NCI-H146 treated with DMSO at 0.1 percent for 48 hours (cell line): ENCODE data around the gene FRS3.
"Not testable (repeated sequence)": the region's sequence is repeated elsewhere in the genome, so short reads cannot be mapped to it uniquely, and the experiment has no call there.

Experiments used
- DNase-seq: peaks from one replicate; lab custom pipeline; 2025; ENCODE audit not compliant: unreplicated experiment; lab: John Stamatoyannopoulos, UW

Gene FRS3, protein sequence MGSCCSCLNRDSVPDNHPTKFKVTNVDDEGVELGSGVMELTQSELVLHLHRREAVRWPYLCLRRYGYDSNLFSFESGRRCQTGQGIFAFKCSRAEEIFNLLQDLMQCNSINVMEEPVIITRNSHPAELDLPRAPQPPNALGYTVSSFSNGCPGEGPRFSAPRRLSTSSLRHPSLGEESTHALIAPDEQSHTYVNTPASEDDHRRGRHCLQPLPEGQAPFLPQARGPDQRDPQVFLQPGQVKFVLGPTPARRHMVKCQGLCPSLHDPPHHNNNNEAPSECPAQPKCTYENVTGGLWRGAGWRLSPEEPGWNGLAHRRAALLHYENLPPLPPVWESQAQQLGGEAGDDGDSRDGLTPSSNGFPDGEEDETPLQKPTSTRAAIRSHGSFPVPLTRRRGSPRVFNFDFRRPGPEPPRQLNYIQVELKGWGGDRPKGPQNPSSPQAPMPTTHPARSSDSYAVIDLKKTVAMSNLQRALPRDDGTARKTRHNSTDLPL

DNA sequence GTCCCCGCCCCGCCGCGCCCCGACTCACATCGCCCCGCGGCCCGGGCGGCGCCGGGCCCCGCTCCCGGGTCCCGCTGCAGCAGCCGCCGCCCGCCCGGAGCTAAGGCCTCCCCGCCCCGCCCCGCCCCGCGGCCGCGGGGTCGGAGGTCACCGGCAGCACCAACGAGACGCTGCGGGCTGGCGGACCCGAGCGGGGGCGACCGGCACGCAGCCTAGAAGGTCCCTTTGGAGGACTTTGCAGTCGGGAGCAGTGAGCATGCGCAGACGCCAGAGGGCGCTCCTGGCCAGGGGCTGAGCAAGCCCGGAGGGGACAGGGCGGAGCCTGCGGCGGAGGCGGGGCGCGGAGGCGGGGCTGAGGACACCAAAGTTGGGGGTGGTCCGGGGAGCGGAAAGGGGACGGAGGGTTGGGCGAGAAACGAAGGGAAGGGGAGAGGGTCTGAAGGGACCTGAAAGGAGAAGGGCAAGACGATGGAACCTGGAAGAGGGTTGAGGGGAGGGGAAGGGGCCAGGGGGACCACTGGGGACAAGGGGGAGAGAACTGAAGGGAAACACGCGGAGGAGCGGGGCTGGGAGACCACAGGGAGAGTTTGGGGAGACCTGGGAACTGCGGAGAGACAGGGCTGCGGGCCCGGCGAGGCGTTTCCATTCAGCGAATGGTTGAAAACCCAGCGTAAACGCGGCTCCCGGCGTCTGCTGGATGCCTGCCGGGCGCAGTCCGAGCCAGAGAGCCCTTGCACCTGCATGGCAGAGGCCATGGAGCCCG, at the start of gene FRS3:
FRS3 (minus strand) TSS at position 113 of the 763 bp plus-strand sequence. CDS start 2,913 bp downstream, outside the sequence.
- peak; percentile 94 for DNase-seq

DNA sequence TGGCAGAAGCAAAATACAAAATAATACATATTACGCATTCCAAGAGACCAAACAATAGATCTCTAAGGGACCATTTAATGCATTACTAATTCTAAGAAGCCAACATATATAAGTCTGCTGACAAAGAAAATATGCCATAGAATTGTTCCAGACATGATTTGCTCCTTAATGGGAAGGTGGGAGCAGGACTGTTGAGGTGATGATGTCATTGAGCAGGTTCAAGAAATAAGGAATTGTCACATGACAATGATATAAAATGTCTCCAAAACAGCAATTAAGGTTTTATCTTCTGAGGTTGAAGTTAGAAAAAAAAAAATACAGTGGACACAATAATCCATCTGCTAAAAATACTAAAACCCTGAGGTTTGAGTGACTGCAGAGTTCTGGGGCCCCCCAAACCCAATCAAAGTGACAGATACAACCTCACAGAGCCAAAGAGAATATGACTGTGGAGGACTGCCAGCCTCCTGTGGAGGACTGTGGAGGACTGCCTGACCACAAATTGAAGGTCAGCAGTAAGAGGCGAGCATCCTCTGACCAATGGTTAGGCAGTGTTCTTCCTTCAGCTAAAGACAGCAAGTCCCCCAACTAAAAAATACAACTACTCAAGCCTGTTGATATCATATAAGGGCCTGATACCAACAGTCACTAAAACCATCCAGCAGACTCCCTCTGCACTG, 46.8 kb upstream of the FRS3 start:
- DNase-seq = no peak

DNA sequence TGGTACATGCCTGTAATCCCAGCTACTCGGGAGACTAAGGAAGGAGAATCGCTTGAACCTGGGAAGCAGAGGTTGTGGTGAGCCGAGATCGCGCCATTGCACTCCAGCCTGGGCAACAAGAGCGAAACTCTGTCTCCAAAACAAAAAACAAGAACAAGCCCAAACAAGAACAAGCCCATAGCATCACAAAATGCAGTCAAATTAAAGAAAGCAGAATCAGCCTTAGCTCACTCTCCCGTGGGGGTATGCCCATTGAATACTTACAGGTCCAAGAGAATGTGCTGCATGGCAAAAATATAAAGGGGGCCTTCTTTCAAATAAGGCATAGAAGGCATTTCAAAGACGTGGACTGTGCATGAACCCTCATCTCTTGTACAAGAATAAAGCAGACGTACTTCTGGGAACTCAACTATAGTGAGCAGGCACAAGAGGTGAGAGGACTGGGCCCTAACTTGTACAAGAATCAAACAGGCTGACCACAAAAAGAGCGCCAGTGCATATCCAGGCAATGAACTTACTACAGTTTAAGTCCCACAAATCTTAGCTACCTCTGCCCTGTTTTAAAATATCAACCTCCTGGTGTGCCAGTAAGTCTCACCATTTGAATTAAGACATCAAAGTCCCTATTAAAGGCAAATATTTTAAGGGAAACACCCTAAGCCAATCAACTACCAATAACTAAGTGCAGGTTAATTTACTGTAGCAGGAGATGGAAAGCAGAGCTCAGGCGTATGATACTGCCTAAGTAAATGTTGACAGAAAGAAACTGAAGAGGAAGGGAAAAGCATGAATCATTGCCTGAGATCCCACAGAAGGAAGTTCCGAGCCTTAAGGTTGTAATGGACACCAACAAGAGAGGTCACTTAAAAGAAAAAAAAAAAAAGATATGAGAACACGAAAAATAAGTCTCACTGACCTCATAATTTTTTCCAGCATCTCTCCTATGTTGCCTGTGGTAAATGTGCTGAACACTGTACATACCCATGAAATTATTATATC, 45.2 kb upstream of the FRS3 start:
- no peak for DNase-seq

DNA sequence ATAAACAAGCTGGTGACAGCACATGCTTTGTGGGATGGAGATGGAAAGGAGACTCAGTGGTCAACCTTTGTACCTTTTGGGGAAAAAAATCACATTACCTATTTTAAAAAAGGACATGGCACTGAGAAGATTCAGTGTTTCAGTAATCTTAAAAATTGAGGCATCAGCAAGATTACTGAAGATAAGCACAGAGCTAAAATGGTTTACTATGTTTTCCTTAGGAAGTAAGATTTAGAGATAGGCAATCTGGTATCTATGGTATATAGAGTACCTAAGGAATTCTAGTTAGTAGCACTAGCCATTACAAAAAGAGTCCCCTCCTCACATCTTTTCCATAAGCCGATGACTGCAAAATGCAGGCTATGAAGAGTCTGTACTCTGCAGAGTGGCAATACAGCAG, 43.5 kb upstream of the FRS3 start:
- DNase-seq = no peak

DNA sequence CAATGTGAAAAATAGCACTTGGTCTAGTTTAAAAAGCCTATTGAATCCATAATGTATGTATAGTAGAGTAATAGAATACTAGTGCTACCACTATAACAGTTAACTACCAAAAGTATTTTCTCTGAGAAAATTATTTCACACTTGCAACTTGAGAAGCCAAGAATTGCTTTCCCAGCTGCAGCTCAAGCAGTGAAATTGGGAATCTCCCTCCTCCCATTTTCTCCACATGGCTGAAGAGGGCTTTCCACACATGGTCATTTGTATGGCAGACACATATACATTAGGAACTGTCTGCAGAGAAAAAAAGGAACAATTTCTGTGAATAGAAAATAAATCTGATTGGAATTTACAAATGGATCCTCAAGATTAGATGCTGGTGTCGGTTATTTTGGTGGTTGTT, 42.3 kb upstream of the FRS3 start:
- DNase-seq = no peak

DNA sequence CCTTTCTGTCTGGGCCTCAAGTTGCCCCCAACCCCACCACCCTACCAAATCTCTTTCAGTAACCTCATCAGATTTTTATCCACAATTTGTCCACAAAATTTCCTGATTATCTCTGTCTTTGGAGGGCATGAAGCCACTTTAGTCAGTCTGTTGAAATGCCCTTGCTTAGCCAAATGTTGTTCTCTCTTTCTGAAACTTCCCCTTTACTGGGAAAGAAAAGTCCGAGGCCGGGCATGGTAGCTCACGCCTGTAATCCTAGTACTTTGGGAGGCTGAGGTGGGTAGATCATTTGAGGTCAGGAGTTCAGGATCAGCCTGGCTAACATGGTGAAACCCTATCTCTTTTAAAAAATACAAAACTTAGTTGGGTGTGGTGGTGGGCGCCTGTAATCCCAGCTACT, 41.6 kb upstream of the FRS3 start:
- no peak for DNase-seq

DNA sequence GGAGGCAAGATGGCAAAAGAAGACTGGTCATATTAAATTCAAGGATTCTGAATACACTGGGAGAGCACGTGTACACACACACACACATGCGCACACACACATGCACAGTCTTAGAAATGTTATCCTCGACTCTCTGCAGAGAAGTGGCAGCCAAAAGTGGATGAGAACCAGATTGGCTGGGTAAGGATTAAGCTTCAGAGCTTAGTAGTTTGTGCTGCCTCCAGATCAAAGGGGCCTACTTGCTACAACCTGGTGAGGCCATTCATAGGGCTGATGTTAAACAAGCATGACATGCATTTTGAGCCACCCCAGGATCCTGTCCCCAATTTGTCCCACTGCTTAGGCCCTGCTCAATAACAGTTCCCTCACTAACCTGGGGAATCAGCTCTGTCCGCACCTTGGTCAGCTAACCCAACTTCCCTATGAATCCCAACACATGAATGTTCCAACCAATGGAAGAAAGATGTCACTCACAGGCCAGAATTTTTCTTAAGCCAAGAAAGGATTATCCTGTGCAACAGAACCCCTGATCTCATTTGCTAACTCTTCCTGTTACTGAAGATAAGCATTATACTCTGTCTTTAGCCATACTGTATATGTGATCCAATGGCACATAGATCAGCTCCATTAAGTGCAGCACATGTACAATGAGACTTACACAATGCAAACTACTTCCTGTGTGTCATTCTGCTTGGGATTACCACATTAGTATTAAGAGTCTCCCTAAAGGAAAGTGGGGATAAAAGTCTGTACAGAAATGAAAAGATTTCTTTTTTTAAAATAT, 38.8 kb upstream of the FRS3 start:
- DNase-seq = no peak

DNA sequence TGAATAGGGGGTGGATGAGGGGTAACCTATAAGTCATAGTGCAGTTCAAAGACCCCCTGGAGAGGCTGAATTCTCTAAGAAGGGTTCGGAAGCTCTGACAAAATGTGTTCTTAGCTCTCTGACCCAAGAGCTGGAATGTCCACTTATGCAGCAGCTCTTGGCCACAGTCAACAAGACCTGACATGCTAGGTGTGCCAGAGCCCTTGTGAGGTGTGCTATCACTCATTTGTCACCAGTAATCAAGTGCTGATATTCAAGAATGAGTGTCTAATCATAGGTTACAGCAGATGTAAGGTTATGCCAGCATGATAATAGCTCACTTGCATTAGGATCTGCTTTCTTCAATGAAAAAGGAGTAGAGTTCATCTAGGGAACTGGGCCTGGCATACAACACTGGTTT, 35.9 kb upstream of the FRS3 start:
- DNase-seq = no peak

DNA sequence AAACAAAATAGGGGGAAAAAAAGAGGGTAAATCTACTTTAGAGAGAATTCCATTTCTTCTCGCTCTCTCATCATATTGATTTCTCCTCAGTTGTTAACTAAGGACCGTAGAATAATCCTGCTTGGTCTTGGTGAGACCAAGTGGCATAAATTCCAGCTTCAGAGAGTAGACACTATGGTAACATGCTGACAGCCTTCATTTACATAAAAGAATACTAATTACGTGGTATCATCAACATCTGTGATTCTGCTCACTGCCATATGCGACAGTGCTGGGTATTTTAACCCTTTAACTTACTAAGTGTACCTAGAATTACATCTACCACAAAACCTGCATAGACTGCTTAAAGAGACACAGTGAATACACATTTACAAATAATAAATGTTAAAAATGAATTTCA, 34.9 kb upstream of the FRS3 start:
- DNase-seq = no peak

DNA sequence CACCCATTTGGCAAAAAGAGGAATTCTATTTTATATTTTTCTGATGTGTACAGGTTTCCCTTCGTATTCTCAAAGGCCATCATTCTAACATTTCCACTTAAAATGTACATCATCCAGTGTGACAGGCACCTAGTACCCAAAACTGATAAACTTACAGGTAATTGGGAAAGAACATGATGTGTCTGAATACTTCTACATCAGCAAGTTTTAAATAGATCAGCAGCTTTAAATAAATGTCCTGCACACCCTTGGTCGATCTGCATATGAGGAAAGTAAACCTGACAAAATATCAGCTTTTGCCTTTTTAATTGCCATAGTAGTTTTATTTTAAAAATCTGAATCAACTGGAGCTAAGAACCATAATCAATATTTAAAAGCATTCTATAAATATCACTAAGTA, 34.3 kb upstream of the FRS3 start:
- DNase-seq = no peak

DNA sequence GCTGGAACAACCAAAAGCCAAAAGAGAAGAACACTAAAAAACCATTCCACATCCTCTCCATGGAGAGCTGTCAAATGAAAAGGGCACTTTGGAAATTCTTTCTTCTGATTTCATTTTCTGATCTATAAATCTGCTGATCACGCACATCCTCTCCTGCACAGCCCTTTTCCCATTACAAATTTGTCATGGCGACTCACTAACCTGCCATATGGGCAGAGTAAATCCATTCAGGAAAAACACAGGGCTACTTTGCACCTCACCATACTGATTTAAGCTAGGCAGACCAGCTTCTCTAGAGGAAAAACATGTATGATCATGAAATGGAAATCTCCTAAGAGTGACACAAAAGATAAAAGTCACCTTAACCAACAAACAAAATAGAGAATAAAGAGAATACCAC, 33.8 kb upstream of the FRS3 start:
- DNase-seq = no peak

DNA sequence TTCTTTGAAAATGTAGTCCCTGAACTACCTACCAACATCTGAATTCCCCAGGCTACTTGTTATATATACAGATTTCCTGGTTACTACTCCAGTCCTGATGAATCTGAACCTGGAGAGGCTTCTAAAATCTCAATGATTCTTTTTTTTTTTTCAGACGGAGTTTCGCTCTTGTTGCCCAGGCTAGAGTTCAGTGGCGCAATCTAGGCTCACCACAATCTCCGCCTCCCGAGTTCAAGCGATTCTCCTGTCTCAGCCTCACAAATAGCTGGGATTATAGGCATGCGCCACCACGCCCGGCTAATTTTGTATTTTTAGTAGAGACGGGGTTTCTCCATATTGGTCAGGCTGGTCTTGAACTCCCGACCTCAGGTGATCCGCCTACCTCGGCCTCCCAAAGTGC, 32.2 kb upstream of the FRS3 start:
- DNase-seq = not testable (repeated sequence)

DNA sequence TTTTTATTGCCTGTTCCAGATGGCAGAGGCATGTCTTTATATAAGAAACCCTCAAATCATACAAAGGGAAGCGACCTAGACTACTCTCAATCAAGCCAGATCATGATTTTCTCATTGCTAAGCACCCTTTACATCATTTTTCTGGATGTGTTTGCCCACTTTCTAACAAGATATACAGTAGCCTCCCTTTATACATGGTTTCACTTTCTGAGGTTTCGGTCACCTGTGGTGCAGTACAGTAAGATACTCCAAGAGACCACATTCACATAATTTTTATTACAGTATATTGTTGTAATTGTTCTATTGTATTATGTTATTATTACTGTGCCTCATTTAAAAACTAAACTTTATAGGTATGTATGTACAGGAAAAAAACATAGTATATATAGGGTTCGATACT, 31.4 kb upstream of the FRS3 start:
- no peak for DNase-seq

DNA sequence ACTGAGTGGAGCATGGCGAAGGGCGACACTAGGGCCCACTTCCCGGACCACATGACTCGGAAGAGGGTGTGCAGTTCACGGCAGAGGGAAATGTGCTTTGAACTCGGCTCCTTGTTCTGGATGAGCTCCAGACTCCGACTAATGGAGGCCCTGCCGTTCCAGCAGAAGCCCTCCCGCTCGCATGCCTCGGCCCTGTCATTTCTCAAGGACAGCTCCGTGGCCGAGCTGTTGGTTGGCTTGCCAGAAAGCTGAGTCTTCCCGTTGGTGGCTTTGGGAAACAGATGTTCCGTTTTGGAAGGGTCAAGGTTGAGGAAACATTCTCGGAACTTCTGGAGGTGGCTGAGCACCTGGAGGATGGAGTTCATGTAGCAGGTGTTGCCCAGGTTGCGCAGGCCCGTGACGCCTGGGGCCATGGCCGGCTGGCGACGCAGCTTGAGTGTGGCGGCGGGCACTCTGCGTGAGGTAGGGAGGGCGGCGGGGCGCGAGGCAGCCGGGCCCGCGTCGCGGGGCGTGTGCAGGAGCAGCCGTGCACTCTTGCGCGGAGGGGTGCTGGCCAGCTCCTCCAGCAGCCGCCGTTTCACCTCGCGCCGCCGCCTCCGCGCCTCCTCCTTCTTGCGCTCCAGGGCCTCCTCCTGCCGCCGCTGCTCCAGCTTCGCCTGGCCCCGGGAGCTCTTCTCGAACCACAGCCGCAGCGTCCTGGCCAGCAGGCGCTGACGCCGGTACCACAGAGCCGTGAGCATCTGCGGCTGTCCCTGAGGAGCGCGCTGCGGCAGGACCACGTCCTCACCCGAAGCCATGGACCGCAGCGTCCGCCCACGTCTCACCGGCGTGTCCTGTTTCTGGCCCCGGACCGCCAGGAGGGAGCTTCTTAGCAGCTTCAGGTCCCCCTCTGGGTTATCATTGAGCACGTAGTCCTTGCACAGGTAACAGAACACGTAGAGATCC, 26.4 kb upstream of the FRS3 start:
- no peak for DNase-seq

DNA sequence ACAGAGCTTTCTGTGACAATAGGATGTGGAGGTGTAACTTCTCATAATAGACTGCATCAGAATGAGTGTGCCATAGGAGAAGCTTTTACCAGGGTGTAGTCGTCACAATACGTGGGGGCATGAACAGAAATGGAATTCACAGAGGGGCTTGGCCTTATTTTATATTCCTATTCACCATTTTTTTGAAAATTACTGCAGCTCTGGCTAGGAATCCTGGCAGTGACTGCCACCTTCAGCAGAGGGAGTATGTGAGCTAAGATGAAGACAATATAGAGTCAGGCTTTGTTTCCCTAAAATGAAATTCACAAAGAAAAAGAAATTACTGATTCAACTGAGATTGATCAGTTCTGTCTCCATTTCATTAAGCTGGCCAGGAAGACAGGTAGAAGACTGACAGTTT, 21.7 kb upstream of the FRS3 start:
- no peak for DNase-seq

DNA sequence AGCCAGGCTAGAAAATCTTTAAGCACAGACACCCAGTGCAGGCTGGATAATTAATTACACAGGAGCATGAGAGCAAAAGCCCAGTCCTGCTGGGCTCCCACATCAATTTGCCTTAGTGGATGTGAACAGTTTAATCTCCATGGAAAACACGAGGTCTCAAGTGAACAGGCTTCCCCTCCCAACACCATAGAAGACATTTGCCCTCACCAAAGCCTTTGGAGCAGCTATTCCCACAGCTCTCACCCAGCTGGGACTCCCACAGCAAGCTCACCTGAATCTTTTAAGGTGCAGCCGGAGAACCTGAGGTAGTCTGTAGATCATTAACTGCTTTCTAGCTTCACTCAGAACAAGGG, 19.8 kb upstream of the FRS3 start:
- no peak for DNase-seq

DNA sequence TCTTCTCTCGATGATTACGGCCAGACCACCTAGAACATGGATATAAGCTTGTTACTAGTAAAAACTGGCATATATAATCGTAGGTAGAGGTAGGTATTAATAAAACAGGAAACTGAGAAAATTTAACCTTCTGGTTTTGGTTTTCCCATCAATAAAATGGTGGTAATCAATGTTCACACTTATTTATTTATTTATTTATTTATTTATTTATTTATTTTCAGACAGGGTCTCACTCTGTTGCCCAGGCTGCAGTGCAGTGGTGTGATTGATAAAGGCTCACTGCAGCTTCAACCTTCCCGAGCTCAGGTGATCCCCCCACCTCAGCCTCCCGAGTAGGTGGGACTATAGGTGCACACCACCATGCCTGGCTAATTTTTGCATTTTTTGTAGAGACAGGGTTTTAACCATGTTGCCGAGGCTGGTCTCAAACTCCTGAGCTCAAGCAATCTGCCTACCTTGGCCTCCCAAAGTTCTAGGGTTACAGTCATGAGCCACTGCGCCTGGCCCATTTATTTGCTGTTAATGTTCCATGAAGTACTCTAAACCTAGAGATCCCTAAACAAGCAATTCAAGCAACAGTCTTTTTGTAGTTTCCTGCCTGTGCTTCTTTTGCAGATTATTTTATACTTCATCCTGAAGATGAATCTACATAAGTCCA, 19.3 kb upstream of the FRS3 start:
- DNase-seq = no peak

DNA sequence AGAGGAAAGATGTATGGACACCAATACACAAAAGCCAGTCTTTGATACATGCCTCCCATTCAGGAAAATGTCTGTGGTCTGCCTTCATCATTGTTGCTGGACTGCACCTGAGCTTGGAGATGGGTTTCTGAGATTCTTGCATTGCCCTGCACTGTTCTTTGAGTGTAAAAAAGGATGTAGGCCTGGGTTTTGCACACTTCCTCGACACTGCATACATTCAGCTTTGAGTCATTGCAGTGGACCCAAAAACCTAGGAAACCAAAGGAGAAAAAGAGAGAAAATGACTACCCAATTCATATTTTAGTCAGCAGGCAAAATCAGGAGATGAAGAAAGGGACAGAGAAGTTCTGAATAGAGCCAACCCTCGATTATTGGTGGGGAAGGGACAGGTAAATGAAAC, 16.8 kb upstream of the FRS3 start:
- DNase-seq = no peak
